Measurements from ENCODE around the gene POLA1. TPM values are rescaled to one million over a fixed set of nuclear protein-coding genes. Genes with fewer than 3 reads are reported as not detected.

Gene POLA1
- total and polyA plus RNA-seq, 2 experiments from 2014 or later = 4.9 to 19.0 TPM

DNA sequence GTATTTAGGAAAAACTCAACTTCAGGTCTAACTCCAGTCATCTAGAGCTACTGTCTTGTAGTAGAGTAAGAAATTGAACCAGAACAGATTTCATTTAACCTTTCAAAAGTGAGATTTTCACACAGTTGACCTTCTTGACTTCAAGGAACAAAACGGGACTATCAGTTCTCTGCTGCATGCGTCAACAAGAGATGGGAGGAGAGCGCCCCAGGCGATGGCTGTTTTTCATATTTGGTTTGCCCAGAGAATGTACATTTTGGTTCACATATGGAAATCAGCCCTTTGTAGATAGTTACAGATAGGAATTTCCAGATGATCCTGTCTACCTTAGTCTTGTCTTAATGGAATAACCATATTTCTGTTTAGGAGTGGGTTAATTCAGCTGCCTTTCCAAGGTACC lies 158.1 kb downstream of the POLA1 start:
- no peaks in the 10 kb centered on the region for H3K4me1 ChIP-seq (ENCODE audit: insufficient read depth)
- H3K9me2 ChIP-seq (replicated peaks; ENCODE audit: insufficient read depth) = no peaks in the 10 kb centered on the region
- 94% methylated on average over 4 of the region's 4 CpGs for WGBS (ENCODE audit: low lambda C conversion rate, missing lambda C conversion rate)
- no peaks in the 10 kb centered on the region for H3K9me3 ChIP-seq (ENCODE audit: low read depth)
- no peak overlapping the region for H3K4me2 ChIP-seq
- TF ChIP-seq, protein P1, sequence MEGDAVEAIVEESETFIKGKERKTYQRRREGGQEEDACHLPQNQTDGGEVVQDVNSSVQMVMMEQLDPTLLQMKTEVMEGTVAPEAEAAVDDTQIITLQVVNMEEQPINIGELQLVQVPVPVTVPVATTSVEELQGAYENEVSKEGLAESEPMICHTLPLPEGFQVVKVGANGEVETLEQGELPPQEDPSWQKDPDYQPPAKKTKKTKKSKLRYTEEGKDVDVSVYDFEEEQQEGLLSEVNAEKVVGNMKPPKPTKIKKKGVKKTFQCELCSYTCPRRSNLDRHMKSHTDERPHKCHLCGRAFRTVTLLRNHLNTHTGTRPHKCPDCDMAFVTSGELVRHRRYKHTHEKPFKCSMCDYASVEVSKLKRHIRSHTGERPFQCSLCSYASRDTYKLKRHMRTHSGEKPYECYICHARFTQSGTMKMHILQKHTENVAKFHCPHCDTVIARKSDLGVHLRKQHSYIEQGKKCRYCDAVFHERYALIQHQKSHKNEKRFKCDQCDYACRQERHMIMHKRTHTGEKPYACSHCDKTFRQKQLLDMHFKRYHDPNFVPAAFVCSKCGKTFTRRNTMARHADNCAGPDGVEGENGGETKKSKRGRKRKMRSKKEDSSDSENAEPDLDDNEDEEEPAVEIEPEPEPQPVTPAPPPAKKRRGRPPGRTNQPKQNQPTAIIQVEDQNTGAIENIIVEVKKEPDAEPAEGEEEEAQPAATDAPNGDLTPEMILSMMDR (IDR thresholded peaks at IDR 0.05; ENCODE audit: poor library complexity) = no peak
- no peak for TF ChIP-seq EZH2phosphoT487 (IDR thresholded peaks at IDR 0.05; ENCODE audit: low read depth, severe bottlenecking, unreplicated experiment)
- TF ChIP-seq EZH2 (IDR thresholded peaks at IDR 0.05; ENCODE audit: borderline replicate concordance) = no peak
- H3K4me3 ChIP-seq = no peak overlapping the region
- no peak overlapping the region for H3K27ac ChIP-seq
- H2AFZ ChIP-seq = no peak overlapping the region
- DNase-seq (ENCODE audit: low spot score) = no peak
- no peaks in the 10 kb centered on the region for H3K36me3 ChIP-seq (replicated peaks; ENCODE audit: insufficient read depth, low read depth)
- H3K79me2 ChIP-seq = no peaks in the 10 kb centered on the region
- H3K27me3 ChIP-seq = no peaks in the 10 kb centered on the region
- H4K20me1 ChIP-seq (ENCODE audit: insufficient read depth, poor library complexity, severe bottlenecking) = no peaks in the 10 kb centered on the region

DNA sequence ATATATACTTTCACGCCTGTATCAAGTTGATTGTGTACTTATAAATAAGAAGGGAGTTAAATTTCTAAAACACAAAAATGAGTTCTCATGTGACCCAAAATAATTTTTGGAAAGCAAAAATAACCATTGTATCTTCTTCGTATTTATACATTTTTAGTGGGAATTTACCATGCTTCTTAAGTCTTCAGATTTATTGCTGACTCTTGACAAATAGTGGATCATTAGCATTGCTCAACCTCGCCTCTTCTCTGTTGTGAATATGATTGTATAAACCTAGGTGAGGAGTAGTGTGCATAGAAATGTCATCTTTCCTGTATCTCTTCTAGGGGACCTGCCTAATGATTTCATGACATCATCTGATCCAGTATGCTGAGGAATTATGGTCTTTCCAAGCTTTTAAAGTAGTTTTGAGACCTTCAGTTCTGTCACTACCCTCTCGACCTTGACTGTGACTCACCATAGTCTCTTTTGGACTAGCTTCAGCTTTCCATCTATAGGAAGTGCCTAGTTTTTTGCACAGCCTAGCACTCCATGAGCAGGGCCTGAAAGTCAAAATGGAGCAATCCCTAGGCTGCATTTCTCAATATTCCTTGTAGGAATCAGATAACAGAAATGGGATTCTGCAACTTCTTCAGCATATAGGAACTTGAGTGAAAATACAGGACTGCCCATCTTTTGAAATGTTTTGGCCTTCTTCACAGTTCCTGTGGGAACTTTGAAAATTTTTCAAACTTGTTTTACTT lies 164.5 kb downstream of the POLA1 start:
- H3K27me3 ChIP-seq = no peaks in the 10 kb centered on the region
- TF ChIP-seq, protein P1 (IDR thresholded peaks at IDR 0.05; ENCODE audit: poor library complexity) = no peak
- no peak overlapping the region for H3K4me3 ChIP-seq
- 93% methylated on average over 4 of the region's 4 CpGs for WGBS (ENCODE audit: low lambda C conversion rate, missing lambda C conversion rate)
- no peaks in the 10 kb centered on the region for H3K79me2 ChIP-seq
- no peak for DNase-seq (ENCODE audit: low spot score)
- no peaks in the 10 kb centered on the region for H3K36me3 ChIP-seq (replicated peaks; ENCODE audit: insufficient read depth, low read depth)
- H3K27ac ChIP-seq = no peak overlapping the region
- H3K4me2 ChIP-seq = no peak overlapping the region
- no peaks in the 10 kb centered on the region for H4K20me1 ChIP-seq (ENCODE audit: insufficient read depth, poor library complexity, severe bottlenecking)
- H3K4me1 ChIP-seq (ENCODE audit: insufficient read depth) = peaks cover 7% of the 10 kb centered on the region
- no peak overlapping the region for H2AFZ ChIP-seq
- no peaks in the 10 kb centered on the region for H3K9me2 ChIP-seq (replicated peaks; ENCODE audit: insufficient read depth)
- H3K9me3 ChIP-seq (ENCODE audit: low read depth) = no peaks in the 10 kb centered on the region

DNA sequence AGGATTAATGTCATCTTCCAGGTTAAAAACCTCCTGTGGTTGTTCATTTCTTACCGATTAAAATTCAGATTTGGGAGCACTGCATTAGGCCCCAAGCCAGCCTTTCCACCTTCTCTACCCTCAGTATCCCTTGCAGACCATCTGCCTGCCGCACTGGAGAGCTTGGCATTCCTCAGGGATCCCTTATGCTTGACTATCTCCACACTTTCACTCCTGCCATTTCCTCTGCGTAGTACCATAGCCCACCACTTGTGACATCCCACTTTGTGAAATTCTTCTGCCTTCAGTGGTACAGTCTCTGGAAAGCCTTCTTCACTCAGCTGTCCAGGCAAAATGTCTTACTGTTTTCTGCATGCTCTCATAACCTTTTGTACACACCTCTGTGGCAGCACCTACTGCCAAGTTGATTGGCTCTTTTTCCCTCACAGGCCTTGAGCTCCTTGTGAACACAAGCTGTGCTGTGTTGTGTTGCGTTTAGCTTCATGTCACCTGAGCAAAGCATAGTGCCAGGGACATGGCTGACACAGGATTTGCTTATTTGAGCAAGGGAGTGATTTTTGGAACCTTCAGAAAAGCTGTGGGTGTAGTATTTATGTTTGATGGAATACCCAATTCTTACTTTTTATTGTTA lies 165.6 kb downstream of the POLA1 start:
- Histone ChIP-seq H3K27me3 (no peaks in the 10 kb centered on the region), H3K4me2 (no peak overlapping the region), H3K27ac (no peak overlapping the region), H3K79me2 (no peaks in the 10 kb centered on the region), H3K9me2 (replicated peaks; ENCODE audit: insufficient read depth) (no peaks in the 10 kb centered on the region), H2AFZ (no peak overlapping the region), H3K4me1 (ENCODE audit: insufficient read depth) (peaks cover 7% of the 10 kb centered on the region), H3K4me3 (no peak overlapping the region), H3K9me3 (ENCODE audit: low read depth) (no peaks in the 10 kb centered on the region), H3K36me3 (replicated peaks; ENCODE audit: insufficient read depth, low read depth) (no peaks in the 10 kb centered on the region), H4K20me1 (ENCODE audit: insufficient read depth, poor library complexity, severe bottlenecking) (no peaks in the 10 kb centered on the region)
- TF ChIP-seq, protein P1 (IDR thresholded peaks at IDR 0.05; ENCODE audit: poor library complexity) = no peak
- no peak for TF ChIP-seq EZH2phosphoT487 (IDR thresholded peaks at IDR 0.05; ENCODE audit: low read depth, severe bottlenecking, unreplicated experiment)
- no peak for TF ChIP-seq EZH2 (IDR thresholded peaks at IDR 0.05; ENCODE audit: borderline replicate concordance)
- WGBS (ENCODE audit: low lambda C conversion rate, missing lambda C conversion rate) = 96% methylated on average over 4 of the region's 4 CpGs
- no peak for DNase-seq (ENCODE audit: low spot score)

All from hepatocyte (in vitro differentiated cells).